ENCODE measurements around the gene B3GNT9.

Gene B3GNT9

DNA sequence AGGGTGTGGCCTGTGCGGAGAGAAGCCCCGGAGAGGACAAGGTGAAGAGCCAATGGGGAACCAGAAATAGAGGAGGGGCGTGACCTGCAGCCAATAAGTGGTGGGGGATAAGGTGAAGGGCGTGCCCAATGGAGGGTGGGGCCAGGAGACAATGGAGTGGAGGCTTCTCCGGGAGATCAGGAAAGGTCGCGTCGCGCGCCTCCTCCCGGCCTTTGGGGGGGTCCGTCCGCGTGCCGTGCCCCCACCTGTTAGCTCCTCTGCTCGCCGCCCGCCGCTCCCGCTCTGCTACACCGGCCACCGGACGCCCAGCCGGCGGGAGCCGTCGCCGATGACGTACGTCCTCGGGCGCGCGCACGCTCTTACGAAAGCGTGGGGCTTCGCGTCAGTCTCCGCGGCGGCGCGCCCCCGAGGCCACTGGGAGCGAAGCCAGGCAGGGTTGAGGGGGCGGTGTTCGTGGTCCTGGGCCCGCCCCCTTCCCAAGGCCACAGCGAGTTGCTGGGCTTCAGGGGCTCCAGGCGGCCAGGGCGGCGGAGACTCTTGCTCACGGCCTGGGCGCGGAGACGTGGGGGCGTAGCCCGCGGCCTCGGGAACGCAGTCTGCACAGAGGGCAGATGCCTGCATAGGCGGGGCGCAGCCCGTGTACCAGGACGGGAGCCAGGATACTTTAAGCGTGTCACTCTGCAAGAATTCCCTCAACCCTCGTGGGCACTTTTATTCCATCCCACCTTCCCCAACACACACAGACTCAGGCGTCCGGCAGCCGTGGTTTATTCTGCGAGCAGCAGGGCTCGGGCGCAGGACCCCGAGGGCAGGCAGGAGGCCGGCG, 33.0 kb upstream of the B3GNT9 start, which contains the start of gene MATCAP1:
Gene MATCAP1 (minus strand): TSS at position 337 of the 826 bp plus-strand sequence. CDS start 3,353 bp downstream, outside the sequence.
- no peaks in the 10 kb centered on the region for H3K27me3 ChIP-seq (ENCODE audit: control insufficient read depth, insufficient read depth, low read length)
- no peaks in the 10 kb centered on the region for H3K9me3 ChIP-seq (ENCODE audit: control insufficient read depth, low read length)
- H3K36me3 ChIP-seq (ENCODE audit: control insufficient read depth, insufficient read depth, low read length) = no peaks in the 10 kb centered on the region
- H3K4me3 ChIP-seq (ENCODE audit: low read length) = peak within 1 kb of the TSS; percentile 75
- H3K4me1 ChIP-seq (ENCODE audit: control insufficient read depth, insufficient read depth, low read length) = peaks cover 29% of the 10 kb centered on the region
- H3K9ac ChIP-seq (ENCODE audit: low read length) = peak within 1 kb of the TSS; percentile 85

DNA sequence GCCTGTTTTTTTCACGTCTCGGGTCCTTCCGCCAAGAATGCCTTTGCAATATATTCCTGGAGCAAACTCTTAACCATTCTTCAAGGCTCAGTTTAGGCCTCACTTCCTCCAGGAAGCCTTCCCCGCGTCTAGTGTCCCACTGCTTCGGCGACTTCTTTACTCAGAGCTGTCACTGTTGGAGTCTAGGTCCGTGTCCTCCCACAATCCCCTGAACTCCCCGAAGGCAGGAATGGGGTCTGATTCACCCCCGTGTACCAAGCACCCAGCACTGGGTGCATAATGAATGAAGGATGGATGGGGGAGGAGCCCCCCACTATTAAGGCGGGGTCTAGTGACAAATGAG, 32.5 kb upstream of the B3GNT9 start:
- Histone ChIP-seq H3K9ac (ENCODE audit: low read length) (peak overlapping the region; percentile 85), H3K27me3 (ENCODE audit: control insufficient read depth, insufficient read depth, low read length) (no peaks in the 10 kb centered on the region)

GRCh38 chr16:67182288-67182687, 31.5 kb upstream of the B3GNT9 start:
- H3K9ac ChIP-seq (ENCODE audit: low read length) = no peak overlapping the region
- no peaks in the 10 kb centered on the region for H3K36me3 ChIP-seq (ENCODE audit: control insufficient read depth, insufficient read depth, low read length)
- H3K9me3 ChIP-seq (ENCODE audit: control insufficient read depth, low read length) = no peaks in the 10 kb centered on the region
- H3K27me3 ChIP-seq (ENCODE audit: control insufficient read depth, insufficient read depth, low read length) = no peaks in the 10 kb centered on the region
- H3K4me1 ChIP-seq (ENCODE audit: control insufficient read depth, insufficient read depth, low read length) = peaks cover 42% of the 10 kb centered on the region
- H3K4me3 ChIP-seq (ENCODE audit: low read length) = no peak overlapping the region

More for the DNA sequence above, 32.5 kb upstream of the B3GNT9 start:
- no peaks in the 10 kb centered on the region for H3K36me3 ChIP-seq (ENCODE audit: control insufficient read depth, insufficient read depth, low read length)
- peaks cover 34% of the 10 kb centered on the region for H3K4me1 ChIP-seq (ENCODE audit: control insufficient read depth, insufficient read depth, low read length)
- no peaks in the 10 kb centered on the region for H3K9me3 ChIP-seq (ENCODE audit: control insufficient read depth, low read length)
- peak overlapping the region; percentile 75 for H3K4me3 ChIP-seq (ENCODE audit: low read length)

GRCh38 chr16:67181346-67181745, 30.5 kb upstream of the B3GNT9 start:
- Histone ChIP-seq H3K9ac (ENCODE audit: low read length) (no peak overlapping the region), H3K36me3 (ENCODE audit: control insufficient read depth, insufficient read depth, low read length) (no peaks in the 10 kb centered on the region), H3K4me3 (ENCODE audit: low read length) (no peak overlapping the region), H3K9me3 (ENCODE audit: control insufficient read depth, low read length) (no peaks in the 10 kb centered on the region), H3K4me1 (ENCODE audit: control insufficient read depth, insufficient read depth, low read length) (peaks cover 42% of the 10 kb centered on the region), H3K27me3 (ENCODE audit: control insufficient read depth, insufficient read depth, low read length) (no peaks in the 10 kb centered on the region)

DNA sequence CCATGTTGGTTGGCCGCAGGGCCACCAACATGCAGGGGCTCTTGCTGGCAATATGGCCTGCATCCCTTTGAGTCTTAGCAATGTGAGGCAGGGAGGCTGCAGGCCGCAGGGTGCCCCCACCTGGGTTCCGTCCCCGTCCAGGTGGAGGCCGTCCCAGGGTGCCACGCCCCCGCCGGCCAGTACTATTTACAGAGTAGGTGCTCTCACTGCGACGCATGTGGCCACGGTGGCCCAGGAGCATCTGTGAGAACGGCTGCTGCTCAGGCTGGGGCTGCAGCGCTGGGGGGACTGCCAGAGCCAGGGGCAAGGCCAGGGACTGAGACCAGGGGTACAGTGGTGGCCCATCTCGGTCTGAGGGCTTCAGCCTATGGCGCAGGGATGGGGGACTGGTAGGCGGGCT, 29.4 kb upstream of the B3GNT9 start:
- Histone ChIP-seq H3K27me3 (ENCODE audit: control insufficient read depth, insufficient read depth, low read length) (no peaks in the 10 kb centered on the region), H3K9me3 (ENCODE audit: control insufficient read depth, low read length) (no peaks in the 10 kb centered on the region), H3K9ac (ENCODE audit: low read length) (no peak overlapping the region), H3K4me3 (ENCODE audit: low read length) (no peak overlapping the region), H3K4me1 (ENCODE audit: control insufficient read depth, insufficient read depth, low read length) (peaks cover 36% of the 10 kb centered on the region), H3K36me3 (ENCODE audit: control insufficient read depth, insufficient read depth, low read length) (no peaks in the 10 kb centered on the region)

GRCh38 chr16:67179421-67180080, 28.8 kb upstream of the B3GNT9 start:
- Histone ChIP-seq H3K4me1 (ENCODE audit: control insufficient read depth, insufficient read depth, low read length) (peaks cover 34% of the 10 kb centered on the region), H3K9me3 (ENCODE audit: control insufficient read depth, low read length) (no peaks in the 10 kb centered on the region), H3K9ac (ENCODE audit: low read length) (no peak overlapping the region)

DNA sequence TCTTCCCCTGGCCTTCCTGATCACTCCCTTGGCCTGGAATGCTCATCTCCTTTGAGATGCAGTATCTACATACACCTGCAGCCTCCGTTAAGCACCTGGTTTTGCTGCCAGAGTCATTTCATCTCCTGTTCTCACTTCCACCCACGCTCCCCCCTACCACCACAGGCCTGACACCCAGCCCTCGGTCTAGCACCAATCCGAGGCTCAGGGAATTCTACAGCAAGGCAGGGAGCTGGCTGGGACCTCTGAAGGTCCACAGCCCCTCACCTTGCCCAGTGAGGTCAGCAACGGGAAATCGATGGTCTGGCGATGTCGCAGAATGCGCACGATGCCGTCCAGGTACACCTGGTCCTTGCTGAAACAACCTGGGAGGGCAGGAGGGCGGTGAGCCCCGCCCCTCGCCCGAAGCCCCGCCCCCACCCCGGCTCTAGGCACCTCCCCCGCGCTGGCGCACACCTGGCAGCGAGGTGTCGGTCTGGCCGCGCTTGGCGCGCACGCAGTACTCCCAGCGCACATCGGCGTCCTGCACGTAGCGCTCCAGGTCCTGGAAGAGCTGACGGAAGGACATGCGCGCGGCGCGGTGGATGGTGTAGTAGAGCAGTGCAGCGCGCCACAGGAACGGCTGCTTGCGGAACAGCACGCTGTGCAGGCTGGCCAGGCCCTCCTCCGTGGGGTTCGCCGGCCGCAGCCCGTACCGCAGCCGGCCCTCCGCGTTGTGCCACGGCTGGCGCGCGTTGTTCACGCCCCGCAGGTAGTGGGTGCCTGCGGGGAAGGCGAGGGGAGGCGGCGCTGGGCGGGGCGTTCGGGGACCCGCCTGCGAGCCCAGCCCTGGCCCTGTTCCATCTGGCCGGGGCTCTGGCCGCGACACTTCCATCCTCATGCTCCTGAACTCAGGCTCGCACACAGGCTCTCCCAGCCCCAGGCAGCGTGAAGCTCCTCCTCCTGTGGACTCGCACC, 27.2 kb upstream of the B3GNT9 start:
- Histone ChIP-seq H3K4me3 (ENCODE audit: low read length) (no peak overlapping the region), H3K9me3 (ENCODE audit: control insufficient read depth, low read length) (no peaks in the 10 kb centered on the region), H3K27me3 (ENCODE audit: control insufficient read depth, insufficient read depth, low read length) (peaks cover 3% of the 10 kb centered on the region), H3K36me3 (ENCODE audit: control insufficient read depth, insufficient read depth, low read length) (no peaks in the 10 kb centered on the region), H3K4me1 (ENCODE audit: control insufficient read depth, insufficient read depth, low read length) (peaks cover 44% of the 10 kb centered on the region), H3K9ac (ENCODE audit: low read length) (peak overlapping the region; percentile 36)

More at GRCh38 chr16:67179421-67180080, 28.8 kb upstream of the B3GNT9 start:
- no peaks in the 10 kb centered on the region for H3K36me3 ChIP-seq (ENCODE audit: control insufficient read depth, insufficient read depth, low read length)
- H3K4me3 ChIP-seq (ENCODE audit: low read length) = no peak overlapping the region
- peaks cover 3% of the 10 kb centered on the region for H3K27me3 ChIP-seq (ENCODE audit: control insufficient read depth, insufficient read depth, low read length)

DNA sequence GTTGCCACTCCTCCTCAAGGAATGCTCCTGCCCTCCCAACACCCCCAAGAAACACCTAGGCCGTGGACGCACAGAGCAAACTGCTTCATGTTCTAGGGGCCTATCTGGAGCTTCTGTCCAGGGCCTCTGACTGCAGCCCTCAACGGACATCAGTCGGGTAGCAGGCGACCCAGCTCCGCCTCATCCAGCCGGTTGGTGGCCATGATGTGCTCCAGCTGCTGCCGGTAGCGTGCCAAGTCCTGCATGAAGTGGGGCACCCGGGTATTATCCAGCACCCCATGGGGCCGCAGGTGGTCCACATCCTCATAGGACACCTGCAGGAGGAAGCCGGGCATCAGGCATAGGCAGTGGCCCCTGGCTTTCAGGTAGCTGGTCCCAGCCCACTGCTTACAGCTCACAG, 25.9 kb upstream of the B3GNT9 start:
- Histone ChIP-seq H3K9ac (ENCODE audit: low read length) (no peak overlapping the region), H3K9me3 (ENCODE audit: control insufficient read depth, low read length) (no peaks in the 10 kb centered on the region), H3K36me3 (ENCODE audit: control insufficient read depth, insufficient read depth, low read length) (no peaks in the 10 kb centered on the region), H3K4me1 (ENCODE audit: control insufficient read depth, insufficient read depth, low read length) (peaks cover 40% of the 10 kb centered on the region), H3K27me3 (ENCODE audit: control insufficient read depth, insufficient read depth, low read length) (peaks cover 3% of the 10 kb centered on the region), H3K4me3 (ENCODE audit: low read length) (no peak overlapping the region)

DNA sequence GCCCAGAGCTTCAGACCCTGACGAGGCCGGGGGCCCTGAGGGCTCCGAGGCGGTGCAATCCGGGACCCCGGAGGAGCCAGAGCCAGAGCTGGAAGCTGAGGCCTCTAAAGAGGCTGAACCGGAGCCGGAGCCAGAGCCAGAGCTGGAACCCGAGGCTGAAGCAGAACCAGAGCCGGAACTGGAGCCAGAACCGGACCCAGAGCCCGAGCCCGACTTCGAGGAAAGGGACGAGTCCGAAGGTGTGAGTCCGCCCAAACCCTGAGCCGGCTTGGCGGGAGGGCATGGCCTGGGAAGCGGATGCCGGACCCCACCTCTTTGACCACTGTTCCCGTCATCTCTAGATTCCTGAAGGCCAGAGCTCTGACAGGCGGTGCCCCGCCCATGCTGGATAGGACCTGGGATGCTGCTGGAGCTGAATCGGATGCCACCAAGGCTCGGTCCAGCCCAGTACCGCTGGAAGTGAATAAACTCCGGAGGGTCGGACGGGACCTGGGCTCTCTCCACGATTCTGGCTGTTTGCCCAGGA, 24.0 kb upstream of the B3GNT9 start:
- Histone ChIP-seq H3K9me3 (ENCODE audit: control insufficient read depth, low read length) (no peaks in the 10 kb centered on the region), H3K36me3 (ENCODE audit: control insufficient read depth, insufficient read depth, low read length) (no peaks in the 10 kb centered on the region), H3K4me3 (ENCODE audit: low read length) (no peak overlapping the region), H3K4me1 (ENCODE audit: control insufficient read depth, insufficient read depth, low read length) (peaks cover 51% of the 10 kb centered on the region), H3K9ac (ENCODE audit: low read length) (peak overlapping the region; percentile 62), H3K27me3 (ENCODE audit: control insufficient read depth, insufficient read depth, low read length) (peaks cover 3% of the 10 kb centered on the region)

GRCh38 chr16:67173808-67174705, 23.3 kb upstream of the B3GNT9 start:
- Histone ChIP-seq H3K9ac (ENCODE audit: low read length) (peak overlapping the region; percentile 67), H3K36me3 (ENCODE audit: control insufficient read depth, insufficient read depth, low read length) (no peaks in the 10 kb centered on the region), H3K4me1 (ENCODE audit: control insufficient read depth, insufficient read depth, low read length) (peaks cover 53% of the 10 kb centered on the region), H3K27me3 (ENCODE audit: control insufficient read depth, insufficient read depth, low read length) (peaks cover 3% of the 10 kb centered on the region), H3K9me3 (ENCODE audit: control insufficient read depth, low read length) (no peaks in the 10 kb centered on the region), H3K4me3 (ENCODE audit: low read length) (peak overlapping the region; percentile 32)

- peaks cover 3% of the 10 kb centered on the region for H3K27me3 ChIP-seq (ENCODE audit: control insufficient read depth, insufficient read depth, low read length)
- H3K36me3 ChIP-seq (ENCODE audit: control insufficient read depth, insufficient read depth, low read length) = no peaks in the 10 kb centered on the region
- peak overlapping the region; percentile 67 for H3K9ac ChIP-seq (ENCODE audit: low read length)
- no peaks in the 10 kb centered on the region for H3K9me3 ChIP-seq (ENCODE audit: control insufficient read depth, low read length)
- H3K4me1 ChIP-seq (ENCODE audit: control insufficient read depth, insufficient read depth, low read length) = peaks cover 47% of the 10 kb centered on the region
- H3K4me3 ChIP-seq (ENCODE audit: low read length) = peak overlapping the region; percentile 32
Measured at GRCh38 chr16:67173323-67173722, 22.5 kb upstream of the B3GNT9 start.
